HepG2 (cell line): ENCODE measurements around the gene TMEM141. TPM values are rescaled to one million over a fixed set of nuclear protein-coding genes. Genes with fewer than 3 reads are reported as not detected.

Experiments
- ATAC-seq: fragments of 200-7000 bp; cut with Tn5 transposase; 3 replicates; pipeline ENCODE4 v1.9.1; 2020; ENCODE audit warnings: mild to moderate bottlenecking, moderate library complexity
- BruUV-seq: library from RNA; stranded (reverse); fragments of 400-500 nt; replicated peaks from 2 replicates; lab custom pipeline; 2021; lab: Mats Ljungman, UMichigan
- CTCF ChIA-PET: fragments of 300-600 bp; formaldehyde crosslinking; extraction: SDS; loops from one replicate; lab custom pipeline; 2021; ENCODE audit warnings: low total read pairs, inconsistent platforms, low intra/inter-chr PET ratio; lab: Yijun Ruan, JAX
- POLR2A ChIA-PET: fragments of 350-600 bp; sonication (Branson Sonifier 250); formaldehyde crosslinking; loops from one replicate; lab custom pipeline; 2020; ENCODE audit warnings: antibody characterized with exemption, inconsistent platforms; lab: Yijun Ruan, JAX
- DNase-seq: peaks from one replicate; pipeline ENCODE4 v3.0.0-alpha.2; 2015; ENCODE audit warnings: low spot score
- FAIRE-seq: peaks from 3 replicates; lab custom pipeline; 2011; peaks lifted over from hg19 to GRCh38; lab: Jason Lieb, UNC
- H2AFZ ChIP-seq: one replicate; pipeline ENCODE4 v1.6.1; 2011; ENCODE audit warnings: low read length, inconsistent platforms
- H3K27ac ChIP-seq: fragments of 300-600 bp; 3 replicates; pipeline ENCODE4 v1.8.0; 2011; ENCODE audit warnings: mixed run types, mild to moderate bottlenecking, mixed read lengths, low read length, inconsistent platforms; ENCODE audit not compliant: insufficient read depth; ENCODE audit errors: extremely low read length
- H3K27me3 ChIP-seq, 2 experiments: fragments of 200-600 bp in 1 of 2; 2 replicates in 1 of 2; 3 replicates in 1 of 2; pipeline versions ENCODE4 v1.6.0 to v1.8.0; 2011; ENCODE audit warnings: low read length in 2 of 2, mild to moderate bottlenecking in 2 of 2, moderate library complexity in 2 of 2, inconsistent platforms in 1 of 2; ENCODE audit not compliant: insufficient read depth in 2 of 2, control insufficient read depth in 1 of 2
- H3K36me3 ChIP-seq, 2 experiments: fragments of 200-600 bp in 1 of 2; replicated peaks in 1 of 2; 2 replicates in 1 of 2; 3 replicates in 1 of 2; pipeline versions ENCODE4 v1.5.1 to v1.8.0; 2011; ENCODE audit warnings: low read length in 2 of 2, inconsistent platforms in 1 of 2; ENCODE audit not compliant: insufficient read depth in 2 of 2, control insufficient read depth in 1 of 2
- H3K4me1 ChIP-seq: 2 replicates; pipeline ENCODE4 v1.5.1; 2012; ENCODE audit warnings: low read length, inconsistent platforms; ENCODE audit not compliant: insufficient read depth
- H3K4me2 ChIP-seq: 2 replicates; pipeline ENCODE4 v1.6.0; 2011; ENCODE audit warnings: low read depth, low read length, inconsistent platforms
- H3K4me3 ChIP-seq, 3 experiments: fragments of 200-600 bp in 1 of 3; sonication (generic), shearing (Covaris generic) in 1 of 3; replicated peaks in 1 of 3; 2 replicates each; pipeline ENCODE4 v1.5.1; 2011 to 2016; ENCODE audit warnings: low read length in 3 of 3, inconsistent platforms in 2 of 3, low read depth in 2 of 3, mild to moderate bottlenecking in 2 of 3, control low read depth in 1 of 3, mixed read lengths in 1 of 3; ENCODE audit not compliant: insufficient read depth in 1 of 3
- H3K79me2 ChIP-seq: one replicate; pipeline ENCODE4 v1.6.1; 2011; ENCODE audit warnings: low read length, inconsistent platforms; ENCODE audit not compliant: insufficient read depth
- H3K9ac ChIP-seq: 2 replicates; pipeline ENCODE4 v1.6.0; 2011; ENCODE audit warnings: mild to moderate bottlenecking, low read depth, low read length, inconsistent platforms; ENCODE audit not compliant: insufficient read depth
- H3K9me3 ChIP-seq: 2 replicates; pipeline ENCODE4 v1.5.1; 2012; ENCODE audit warnings: mild to moderate bottlenecking, low read length
- H4K20me1 ChIP-seq: 2 replicates; pipeline ENCODE4 v1.6.0; 2011; ENCODE audit warnings: inconsistent platforms, mild to moderate bottlenecking, low read length, moderate library complexity; ENCODE audit not compliant: insufficient read depth
- AGO2 ChIP-seq: fragments of 200-400 bp; formaldehyde crosslinking; optimal IDR thresholded peaks from 2 replicates; pipeline ENCODE3; 2017; ENCODE audit warnings: mild to moderate bottlenecking, low read depth, low read length, moderate library complexity
- AKAP8 ChIP-seq: sonication (generic); formaldehyde crosslinking; IDR thresholded peaks from 2 replicates; pipeline ENCODE4 v1.5.1; 2020; ENCODE audit warnings: mild to moderate bottlenecking, missing genetic modification reagents
- FOXA3 ChIP-seq: IDR thresholded peaks from 2 replicates; pipeline ENCODE4 v1.6.1; 2016; ENCODE audit warnings: missing genetic modification reagents, missing compliant biosample characterization
- MED8 ChIP-seq: sonication (generic); formaldehyde crosslinking; IDR thresholded peaks from 2 replicates; pipeline ENCODE4 v1.8.1; 2023; ENCODE audit warnings: mild to moderate bottlenecking, missing genetic modification reagents; ENCODE audit not compliant: insufficient replicate concordance
- NFKB2 ChIP-seq: sonication (generic); formaldehyde crosslinking; IDR thresholded peaks from 2 replicates; pipeline ENCODE4 v1.4.0; 2020; ENCODE audit warnings: missing genetic modification reagents, borderline replicate concordance
- NFYB ChIP-seq: sonication (generic); formaldehyde crosslinking; IDR thresholded peaks from 2 replicates; pipeline ENCODE4 v1.4.0; 2020; ENCODE audit warnings: missing genetic modification reagents
- PHF20 ChIP-seq: sonication (generic); formaldehyde crosslinking; IDR thresholded peaks from 2 replicates; pipeline ENCODE4 v1.5.0; 2020; ENCODE audit warnings: mild to moderate bottlenecking, missing genetic modification reagents
- RCOR2 ChIP-seq: IDR thresholded peaks from 2 replicates; pipeline ENCODE4 v1.6.1; 2016; ENCODE audit warnings: missing biosample characterization, missing genetic modification reagents
- SYNCRIP ChIP-seq: fragments of 200-400 bp; formaldehyde crosslinking; IDR thresholded peaks from 2 replicates; pipeline ENCODE4 v1.6.1; 2018; ENCODE audit warnings: mild to moderate bottlenecking, low read depth, low read length; ENCODE audit not compliant: insufficient read depth
- ZBTB3 ChIP-seq: sonication (generic); formaldehyde crosslinking; IDR thresholded peaks from 2 replicates; pipeline ENCODE4 v1.4.0; 2020; ENCODE audit warnings: low read depth, mild to moderate bottlenecking, moderate library complexity, missing genetic modification reagents, borderline replicate concordance
- ZNF432 ChIP-seq: sonication (generic); formaldehyde crosslinking; IDR thresholded peaks from 2 replicates; pipeline ENCODE4 v1.5.0; 2020; ENCODE audit warnings: missing genetic modification reagents, mild to moderate bottlenecking, borderline replicate concordance
- ZNF777 ChIP-seq: sonication (generic); formaldehyde crosslinking; IDR thresholded peaks from 2 replicates; pipeline ENCODE4 v1.4.0; 2020; ENCODE audit warnings: missing genetic modification reagents
- whole genome bisulfite sequencing: methylation state at CpG from one replicate; pipeline ENCODE4 v1.1.6; 2017; ENCODE audit warnings: low lambda C conversion rate; 5-methylcytosine and 5-hydroxymethylcytosine counted together
- in situ Hi-C: cut with HindIII; loops from 2 replicates; pipeline ENCODE4 v1.10.0; 2017; ENCODE audit warnings: low pct_unique_long_range_greater_than_20kb; ENCODE audit not compliant: extremely low pct_ligation_motif_present
- intact Hi-C: fragments of 100-400 bp; cut with micrococcal nuclease; formaldehyde crosslinking; loops from one replicate; pipeline ENCODE4 v1.10.0; 2022; ENCODE audit not compliant: unreplicated experiment
- polyA plus RNA-seq, 8 experiments: library from polyadenylated mRNA; depleted of rRNA in 3 of 8; stranded (reverse) in 7 of 8; unstranded in 1 of 8; fragments of >200 nt; fragmentation: Illumina TruSeq in 4 of 8; extraction: Trizol in 4 of 8; gene quantifications; 2 replicates each; pipeline versions ENCODE4 v1.2.1 to v1.2.3, GENCODE V29; 2011 to 2016; ENCODE audit warnings: low read depth in 4 of 8, missing spikeins in 1 of 8, mixed read lengths in 1 of 8; ENCODE audit not compliant: insufficient read depth in 1 of 8
- total RNA-seq, 5 experiments: library from RNA; depleted of rRNA; stranded (reverse); fragments of >200 nt; fragmentation: Illumina TruSeq; extraction: Trizol; gene quantifications; 2 replicates each; pipeline ENCODE4 v1.2.3, GENCODE V29; 2016; ENCODE audit warnings: low read depth in 1 of 5
- TF ChIP-seq, protein P1 (sequence below): sonication (generic); formaldehyde crosslinking; conservative IDR thresholded peaks from 2 replicates; pipeline ENCODE4 v1.8.0; 2022; ENCODE audit warnings: low read depth, missing genetic modification reagents
- TF ChIP-seq, protein P2 (sequence below): sonication (generic); formaldehyde crosslinking; IDR thresholded peaks from 2 replicates; pipeline ENCODE4 v1.4.0; 2020; ENCODE audit warnings: missing genetic modification reagents, mild to moderate bottlenecking, borderline replicate concordance
- TF ChIP-seq, protein P3 (sequence below): sonication (generic); formaldehyde crosslinking; IDR thresholded peaks from 2 replicates; pipeline ENCODE4 v1.9.0; 2021; ENCODE audit warnings: missing genetic modification reagents, borderline replicate concordance
- TF ChIP-seq, protein P4 (sequence below): sonication (generic); formaldehyde crosslinking; IDR thresholded peaks from 2 replicates; pipeline ENCODE4 v1.5.0; 2020; ENCODE audit warnings: mild to moderate bottlenecking, missing genetic modification reagents

TMEM141 gene
- total and polyA plus RNA-seq, 2 of the 13 experiments (the other 11 are each of a cell fraction or from before 2014, with no cell fraction given), result 81.0 to 202 TPM

DNA sequence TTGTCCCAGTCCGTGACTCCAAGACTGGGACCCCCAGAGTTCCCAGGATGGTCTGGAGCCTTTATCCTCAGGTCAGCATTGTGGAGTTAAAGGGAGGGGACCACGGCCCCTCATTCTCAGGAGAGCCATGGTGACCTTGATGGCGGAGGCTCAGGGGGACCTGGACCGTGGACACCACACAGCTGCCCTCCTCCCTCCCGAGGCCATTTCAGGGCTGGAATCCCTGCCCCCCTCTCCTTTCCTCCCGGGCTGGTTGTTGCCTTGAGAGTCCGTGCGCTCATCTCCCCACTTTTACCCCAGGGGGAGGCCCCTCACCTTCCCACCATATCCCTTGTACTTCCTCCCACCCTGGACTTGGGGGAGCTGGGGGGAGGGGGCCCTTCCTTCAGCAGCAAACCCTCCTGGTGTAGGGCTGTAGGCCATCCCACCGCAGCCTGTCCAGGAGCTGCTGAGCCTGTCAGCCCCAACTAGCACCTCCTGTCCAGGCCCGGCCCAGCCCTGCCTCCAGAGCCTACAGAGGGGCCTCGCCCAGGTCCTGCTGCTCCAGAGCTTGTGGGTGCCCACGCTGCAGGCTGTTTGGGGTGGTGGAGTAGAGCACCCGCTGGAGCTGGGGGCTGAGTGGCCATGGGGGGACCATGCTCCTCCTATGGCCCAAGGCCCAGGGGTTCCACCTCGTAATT is 36.8 kb downstream of the TMEM141 start:
- 0 out of 2 replicates have a peak, but pooled peaks have one; percentile 55 for TF ChIP-seq AKAP8 (CRISPR knock-in tag)
- TF ChIP-seq FOXA3 (CRISPR knock-in tag), result no peak
- TF ChIP-seq, protein P1, sequence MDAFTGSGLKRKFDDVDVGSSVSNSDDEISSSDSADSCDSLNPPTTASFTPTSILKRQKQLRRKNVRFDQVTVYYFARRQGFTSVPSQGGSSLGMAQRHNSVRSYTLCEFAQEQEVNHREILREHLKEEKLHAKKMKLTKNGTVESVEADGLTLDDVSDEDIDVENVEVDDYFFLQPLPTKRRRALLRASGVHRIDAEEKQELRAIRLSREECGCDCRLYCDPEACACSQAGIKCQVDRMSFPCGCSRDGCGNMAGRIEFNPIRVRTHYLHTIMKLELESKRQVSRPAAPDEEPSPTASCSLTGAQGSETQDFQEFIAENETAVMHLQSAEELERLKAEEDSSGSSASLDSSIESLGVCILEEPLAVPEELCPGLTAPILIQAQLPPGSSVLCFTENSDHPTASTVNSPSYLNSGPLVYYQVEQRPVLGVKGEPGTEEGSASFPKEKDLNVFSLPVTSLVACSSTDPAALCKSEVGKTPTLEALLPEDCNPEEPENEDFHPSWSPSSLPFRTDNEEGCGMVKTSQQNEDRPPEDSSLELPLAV (CRISPR knock-in tag), result no peak
- TF ChIP-seq ZNF432 (CRISPR knock-in tag), result no peak
- TF ChIP-seq, protein P2, sequence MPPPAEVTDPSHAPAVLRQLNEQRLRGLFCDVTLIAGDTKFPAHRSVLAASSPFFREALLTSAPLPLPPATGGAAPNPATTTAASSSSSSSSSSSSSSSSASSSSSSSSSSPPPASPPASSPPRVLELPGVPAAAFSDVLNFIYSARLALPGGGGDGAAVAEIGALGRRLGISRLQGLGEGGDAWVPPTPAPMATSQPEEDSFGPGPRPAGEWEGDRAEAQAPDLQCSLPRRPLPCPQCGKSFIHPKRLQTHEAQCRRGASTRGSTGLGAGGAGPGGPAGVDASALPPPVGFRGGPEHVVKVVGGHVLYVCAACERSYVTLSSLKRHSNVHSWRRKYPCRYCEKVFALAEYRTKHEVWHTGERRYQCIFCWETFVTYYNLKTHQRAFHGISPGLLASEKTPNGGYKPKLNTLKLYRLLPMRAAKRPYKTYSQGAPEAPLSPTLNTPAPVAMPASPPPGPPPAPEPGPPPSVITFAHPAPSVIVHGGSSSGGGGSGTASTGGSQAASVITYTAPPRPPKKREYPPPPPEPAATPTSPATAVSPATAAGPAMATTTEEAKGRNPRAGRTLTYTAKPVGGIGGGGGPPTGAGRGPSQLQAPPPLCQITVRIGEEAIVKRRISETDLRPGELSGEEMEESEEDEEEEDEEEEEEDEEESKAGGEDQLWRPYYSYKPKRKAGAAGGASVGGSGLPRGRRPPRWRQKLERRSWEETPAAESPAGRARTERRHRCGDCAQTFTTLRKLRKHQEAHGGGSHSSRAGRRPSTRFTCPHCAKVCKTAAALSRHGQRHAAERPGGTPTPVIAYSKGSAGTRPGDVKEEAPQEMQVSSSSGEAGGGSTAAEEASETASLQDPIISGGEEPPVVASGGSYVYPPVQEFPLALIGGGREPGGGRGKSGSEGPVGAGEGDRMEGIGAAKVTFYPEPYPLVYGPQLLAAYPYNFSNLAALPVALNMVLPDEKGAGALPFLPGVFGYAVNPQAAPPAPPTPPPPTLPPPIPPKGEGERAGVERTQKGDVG, result no peak
- no peak for TF ChIP-seq PHF20 (CRISPR knock-in tag)
- TF ChIP-seq SYNCRIP, result no peak
- no peak for TF ChIP-seq RCOR2 (CRISPR knock-in tag)
- TF ChIP-seq, protein P3, sequence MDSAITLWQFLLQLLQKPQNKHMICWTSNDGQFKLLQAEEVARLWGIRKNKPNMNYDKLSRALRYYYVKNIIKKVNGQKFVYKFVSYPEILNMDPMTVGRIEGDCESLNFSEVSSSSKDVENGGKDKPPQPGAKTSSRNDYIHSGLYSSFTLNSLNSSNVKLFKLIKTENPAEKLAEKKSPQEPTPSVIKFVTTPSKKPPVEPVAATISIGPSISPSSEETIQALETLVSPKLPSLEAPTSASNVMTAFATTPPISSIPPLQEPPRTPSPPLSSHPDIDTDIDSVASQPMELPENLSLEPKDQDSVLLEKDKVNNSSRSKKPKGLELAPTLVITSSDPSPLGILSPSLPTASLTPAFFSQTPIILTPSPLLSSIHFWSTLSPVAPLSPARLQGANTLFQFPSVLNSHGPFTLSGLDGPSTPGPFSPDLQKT (CRISPR knock-in tag), result no peak
- no peak for TF ChIP-seq ZBTB3
- TF ChIP-seq ZNF777 (CRISPR knock-in tag), result no peak
- peak; percentile 65 for TF ChIP-seq AGO2
- TF ChIP-seq NFKB2 (CRISPR knock-in tag), result no peak
- TF ChIP-seq, protein P4, sequence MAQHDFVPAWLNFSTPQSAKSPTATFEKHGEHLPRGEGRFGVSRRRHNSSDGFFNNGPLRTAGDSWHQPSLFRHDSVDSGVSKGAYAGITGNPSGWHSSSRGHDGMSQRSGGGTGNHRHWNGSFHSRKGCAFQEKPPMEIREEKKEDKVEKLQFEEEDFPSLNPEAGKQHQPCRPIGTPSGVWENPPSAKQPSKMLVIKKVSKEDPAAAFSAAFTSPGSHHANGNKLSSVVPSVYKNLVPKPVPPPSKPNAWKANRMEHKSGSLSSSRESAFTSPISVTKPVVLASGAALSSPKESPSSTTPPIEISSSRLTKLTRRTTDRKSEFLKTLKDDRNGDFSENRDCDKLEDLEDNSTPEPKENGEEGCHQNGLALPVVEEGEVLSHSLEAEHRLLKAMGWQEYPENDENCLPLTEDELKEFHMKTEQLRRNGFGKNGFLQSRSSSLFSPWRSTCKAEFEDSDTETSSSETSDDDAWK (CRISPR knock-in tag), result no peak
- TF ChIP-seq NFYB (CRISPR knock-in tag), result no peak
- TF ChIP-seq MED8 (CRISPR knock-in tag), result no peak
- no peaks in the 10 kb centered on the region for H4K20me1 ChIP-seq
- no peak overlapping the region for H3K4me3 ChIP-seq
- no peak overlapping the region for H2AFZ ChIP-seq
- CTCF ChIA-PET, result no interaction called here
- no TSS peak for BruUV-seq
- FAIRE-seq (no peak), DNase-seq (no peak), ATAC-seq (no peak)
- H3K27me3 ChIP-seq, result no peaks in the 10 kb centered on the region
- no peaks in the 10 kb centered on the region for H3K4me1 ChIP-seq
- H3K9ac ChIP-seq, result no peak overlapping the region
- H3K36me3 ChIP-seq, result peaks cover 53 to 92% of the 10 kb centered on the region in 2 experiments
- H3K9me3 ChIP-seq, result no peaks in the 10 kb centered on the region
- no peak overlapping the region for H3K27ac ChIP-seq
- no peak overlapping the region for H3K4me2 ChIP-seq
- intact Hi-C loops, result no loop called here
- 98% methylated on average over 10 of the region's 14 CpGs for WGBS
- H3K79me2 ChIP-seq, result no peaks in the 10 kb centered on the region
- in situ Hi-C loops, result no loop called here
- POLR2A ChIA-PET, result no interaction called here
